GM21528 (cell line): ENCODE measurements around the gene LYAR.

Source experiments
- ATAC-seq: cut with Tn5 transposase; IDR thresholded peaks from one replicate; pipeline ENCODE4 v1.9.1; 2021; ENCODE audit warnings: mild to moderate bottlenecking, moderate library complexity; ENCODE audit not compliant: unreplicated experiment, low FRiP score

Gene LYAR

DNA sequence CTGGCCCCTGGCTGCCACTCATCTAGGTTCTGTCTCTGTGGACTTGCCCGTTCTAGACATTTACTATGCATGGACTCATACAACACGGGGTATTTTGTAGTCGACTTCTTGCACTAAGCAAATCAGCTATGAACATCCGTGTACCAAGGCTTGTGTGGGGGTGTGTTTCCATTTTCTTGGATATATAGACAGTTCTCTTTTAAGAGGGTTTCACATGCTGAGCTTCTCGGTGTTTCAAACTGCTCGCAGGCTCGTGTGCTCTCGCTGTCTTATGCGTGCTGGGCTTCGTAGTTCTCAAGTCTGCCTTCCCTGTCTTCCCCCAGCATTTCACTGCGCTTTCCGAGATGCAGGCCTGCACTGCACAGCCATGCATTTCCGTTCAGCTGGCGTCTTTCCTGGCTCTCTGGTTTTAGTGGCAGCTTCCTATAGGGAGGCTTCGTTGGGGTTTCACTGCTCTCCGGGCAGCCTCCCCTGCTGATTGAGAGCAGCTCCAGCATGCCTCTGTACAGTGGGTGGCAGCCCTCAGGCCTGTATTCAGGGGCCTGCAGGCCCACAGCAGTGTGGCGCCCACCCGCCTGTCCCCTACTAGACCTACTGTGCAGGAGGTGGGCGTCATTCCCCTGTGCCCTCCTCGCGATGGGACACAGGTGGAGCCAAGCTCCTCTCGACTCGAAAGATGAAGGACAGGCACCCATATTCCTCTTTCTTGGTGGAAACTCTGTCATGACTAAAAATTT, 27.7 kb upstream of the LYAR start:
- no peak for ATAC-seq

DNA sequence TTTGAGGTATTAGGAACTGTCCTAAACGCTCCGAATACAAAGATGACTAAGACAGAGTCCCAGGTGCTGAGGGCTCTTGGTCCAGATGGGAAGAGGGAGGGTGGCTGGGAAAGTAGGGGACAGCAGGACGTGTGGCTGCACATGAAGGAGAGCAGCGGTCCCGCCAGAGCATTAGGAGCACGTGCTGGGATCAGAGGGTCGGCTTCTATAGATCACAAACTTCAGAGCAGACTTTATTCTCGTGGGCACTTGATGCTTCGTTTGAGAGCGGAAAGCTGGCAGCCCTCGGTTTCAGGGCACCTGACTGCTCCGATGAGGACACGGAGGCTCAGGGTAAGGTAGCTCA, 26.2 kb upstream of the LYAR start:
- no peak for ATAC-seq

DNA sequence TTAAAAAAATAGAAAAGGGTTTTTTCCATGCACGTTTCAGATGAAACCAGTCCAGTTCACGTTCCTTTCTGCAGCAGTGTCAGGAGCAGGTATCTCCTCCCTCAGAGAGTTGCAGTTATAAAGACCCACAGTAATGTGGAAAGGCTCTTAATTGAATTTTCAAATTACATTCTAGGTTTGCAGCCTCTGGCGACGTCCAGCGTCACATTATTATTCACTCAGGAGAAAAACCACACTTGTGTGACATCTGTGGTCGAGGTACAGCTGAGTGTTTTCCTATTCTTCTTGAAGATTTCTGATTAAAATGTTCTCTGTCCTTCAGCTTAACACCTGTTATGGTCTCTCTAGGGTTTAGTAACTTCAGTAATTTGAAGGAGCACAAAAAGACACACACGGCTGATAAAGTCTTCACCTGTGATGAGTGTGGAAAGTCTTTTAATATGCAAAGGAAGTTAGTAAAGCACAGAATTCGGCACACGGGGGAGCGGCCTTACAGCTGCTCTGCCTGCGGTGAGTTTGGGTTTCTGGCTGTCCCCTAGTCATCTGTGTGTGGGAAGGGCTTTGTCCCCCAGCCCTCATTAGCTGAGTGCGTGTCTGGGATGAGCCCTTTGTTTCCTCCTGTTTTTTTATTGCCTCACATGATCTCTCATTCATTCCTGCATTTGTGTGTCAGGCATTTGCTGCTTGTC, 25.7 kb upstream of the LYAR start:
- no peak for ATAC-seq

DNA sequence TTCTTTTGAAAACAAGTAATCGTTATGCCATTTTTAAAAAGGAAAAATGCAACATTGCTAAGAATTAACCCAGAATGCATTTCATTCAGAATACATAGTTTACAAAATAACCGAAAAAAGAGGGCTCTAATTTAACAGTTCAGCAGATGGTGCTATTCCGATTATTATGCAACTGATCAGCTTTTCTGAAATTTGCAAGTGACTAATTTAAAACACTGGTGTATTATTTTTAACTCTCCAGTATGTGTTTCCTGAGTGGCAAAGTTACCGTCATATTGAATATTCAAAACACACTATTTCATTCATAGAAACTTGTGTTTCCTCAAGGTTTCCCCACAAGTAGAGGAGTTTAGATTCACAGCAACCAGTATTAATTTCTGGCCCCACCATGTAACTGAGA, 21.2 kb upstream of the LYAR start:
- no peak for ATAC-seq

DNA sequence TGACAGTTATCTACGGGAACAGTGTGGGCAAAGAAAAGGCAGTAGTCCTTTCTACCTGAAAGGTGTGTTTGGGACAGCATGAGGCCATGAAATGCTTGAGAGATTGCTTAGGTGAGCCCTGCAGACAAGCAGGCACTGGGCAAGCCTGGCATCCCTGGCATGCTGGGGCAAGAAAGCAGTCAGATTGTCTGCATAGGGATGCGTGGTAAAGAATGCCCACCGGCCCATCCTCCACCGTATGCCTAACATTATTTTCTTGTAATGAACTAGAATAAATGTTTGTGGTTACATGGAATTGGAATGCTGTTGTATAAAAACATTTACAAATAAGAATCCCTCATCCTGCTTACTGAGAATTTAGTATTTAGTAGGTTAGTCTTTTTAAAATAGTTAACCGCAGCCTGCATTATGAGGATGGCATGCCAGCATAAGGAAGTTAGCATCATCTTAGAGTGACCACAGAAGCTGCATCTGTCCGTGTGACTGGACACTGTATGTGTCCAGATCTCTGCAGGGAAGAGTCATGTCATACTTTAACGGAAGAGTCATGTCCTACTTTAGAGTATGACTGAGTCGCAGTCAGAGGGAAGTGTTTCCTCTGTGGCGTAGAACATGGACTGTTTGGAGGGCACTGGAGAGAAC, 19.0 kb upstream of the LYAR start:
- ATAC-seq: no peak

DNA sequence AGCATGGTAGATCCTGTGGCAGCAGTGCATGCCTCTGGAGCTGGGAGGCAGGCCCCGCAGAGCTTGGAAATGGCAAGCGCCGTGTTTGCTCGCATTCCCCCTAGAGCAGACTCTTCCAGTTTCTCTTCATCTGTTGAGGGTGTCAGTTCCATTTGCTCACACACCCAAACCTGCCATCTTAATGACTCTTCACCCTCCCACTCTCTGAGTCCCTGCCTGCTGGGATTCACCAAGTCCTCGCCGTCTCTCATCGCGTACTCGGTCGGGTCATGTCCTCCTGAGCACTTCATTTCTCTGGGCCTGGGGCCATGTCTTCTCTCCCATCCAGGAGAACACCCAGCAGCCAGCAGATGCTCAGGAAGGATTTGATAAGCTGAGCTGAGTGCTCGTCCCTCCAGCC, 17.0 kb upstream of the LYAR start:
- ATAC-seq: no peak

DNA sequence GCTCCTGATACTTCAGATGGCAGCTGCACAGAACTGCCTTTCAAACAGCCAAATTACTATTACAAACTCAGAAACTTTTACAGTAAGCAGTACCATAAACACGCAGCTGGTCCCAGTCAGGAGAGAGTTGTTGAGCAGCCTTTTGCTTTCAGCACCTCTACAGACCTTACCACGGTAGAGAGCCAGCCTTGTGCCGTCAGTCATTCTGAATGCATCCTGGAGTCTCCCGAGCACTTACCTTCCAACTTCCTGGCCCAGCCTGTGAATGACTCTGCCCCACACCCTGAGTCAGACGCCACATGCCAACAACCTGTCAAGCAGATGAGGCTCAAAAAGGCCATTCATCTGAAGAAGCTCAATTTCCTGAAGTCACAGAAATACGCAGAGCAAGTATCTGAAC, 12.5 kb upstream of the LYAR start:
- no peak for ATAC-seq

DNA sequence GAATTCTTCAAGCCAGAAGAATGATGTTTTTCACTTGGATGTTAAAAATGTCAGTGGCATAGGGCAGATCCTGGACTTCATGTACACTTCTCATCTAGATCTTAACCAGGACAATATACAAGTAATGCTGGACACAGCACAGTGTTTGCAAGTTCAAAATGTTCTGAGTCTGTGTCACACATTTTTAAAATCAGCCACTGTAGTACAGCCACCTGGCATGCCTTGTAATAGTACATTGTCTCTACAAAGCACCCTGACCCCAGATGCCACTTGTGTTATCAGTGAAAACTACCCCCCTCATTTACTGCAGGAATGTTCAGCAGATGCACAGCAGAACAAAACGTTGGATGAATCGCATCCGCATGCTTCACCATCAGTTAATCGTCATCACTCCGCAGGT, 12.0 kb upstream of the LYAR start:
- ATAC-seq: no peak

DNA sequence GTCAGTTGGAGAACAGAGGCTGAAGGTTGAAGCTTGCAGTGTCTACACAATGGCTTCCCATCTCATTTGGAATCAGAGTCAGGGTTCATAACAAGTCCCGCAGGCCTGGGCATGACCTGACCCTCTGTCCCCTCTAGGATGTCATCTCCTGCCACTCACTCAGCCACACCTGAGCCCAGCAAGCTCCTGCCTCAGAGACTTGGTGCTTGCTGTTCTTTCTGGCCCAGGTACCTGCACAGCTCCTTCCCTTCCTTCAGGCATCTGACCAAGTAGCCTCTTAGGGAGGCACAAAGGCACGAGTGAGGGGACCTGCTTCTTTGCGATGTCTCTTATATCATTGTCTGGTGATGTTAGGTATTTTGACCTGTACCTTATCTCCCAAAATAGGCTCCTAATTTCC, 9.1 kb upstream of the LYAR start:
- ATAC-seq: no peak

DNA sequence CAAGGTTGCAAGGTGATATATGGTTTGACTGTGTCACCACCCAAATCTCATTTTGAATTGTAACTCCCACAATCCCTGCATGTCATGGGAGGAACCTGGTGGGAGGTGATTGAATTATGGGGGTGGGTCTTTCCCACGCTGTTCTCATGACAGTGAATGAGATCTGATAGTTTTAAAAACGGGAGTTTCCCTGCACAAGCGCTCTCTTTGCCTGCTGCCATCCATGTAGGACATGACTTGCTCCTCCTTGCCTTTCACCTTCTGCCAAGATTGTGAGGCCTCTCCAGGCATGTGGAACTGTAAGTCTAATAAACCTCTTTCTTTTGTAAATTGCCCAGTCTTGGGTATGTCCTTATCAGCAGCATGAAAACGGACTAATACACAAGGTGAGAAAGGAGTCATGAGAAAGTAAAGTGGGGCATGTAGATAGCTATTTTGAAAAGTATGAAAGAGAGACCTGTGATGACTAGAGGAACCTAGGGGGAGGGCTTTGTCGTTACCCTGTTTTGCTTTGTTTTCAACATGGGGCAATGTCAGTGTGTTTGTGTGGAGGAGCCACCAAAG, 6.4 kb upstream of the LYAR start:
- ATAC-seq: no peak

DNA sequence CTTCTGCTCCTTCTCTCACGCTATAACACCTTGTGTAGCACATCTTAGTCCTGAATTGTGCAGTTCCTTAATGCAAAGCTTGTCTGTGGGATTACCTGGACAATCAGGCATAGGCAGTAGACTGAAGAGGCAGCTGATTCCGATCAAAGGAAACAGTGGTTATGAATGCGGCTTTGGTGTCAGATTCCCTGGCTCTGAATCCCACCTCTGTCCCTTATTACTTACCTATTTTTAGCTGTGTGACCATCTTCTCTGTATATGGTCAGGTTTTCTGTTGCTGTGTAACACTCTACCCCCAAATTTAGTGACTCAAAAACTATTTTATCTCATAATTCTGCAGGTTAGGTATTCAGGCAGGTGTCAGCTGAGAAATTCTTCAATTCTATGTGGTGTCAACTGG, 3.3 kb upstream of the LYAR start:
- ATAC-seq: no peak

DNA sequence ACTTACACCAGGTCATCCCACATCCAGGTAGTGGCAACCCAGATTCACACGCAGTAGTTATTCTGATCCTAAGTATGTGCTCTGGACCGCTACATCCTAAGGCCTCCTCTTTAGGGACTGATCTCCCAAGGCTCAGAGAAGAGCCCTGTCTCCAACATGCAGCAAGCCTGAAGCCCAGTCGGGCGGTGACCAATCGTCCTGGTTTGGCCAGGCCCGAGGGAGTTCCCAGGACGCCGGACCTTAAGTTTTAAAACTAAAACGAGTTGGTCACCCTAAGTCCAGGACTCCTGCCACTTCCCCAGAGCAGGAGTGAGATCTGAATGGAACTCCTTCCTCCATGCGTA, 385 bp downstream of the LYAR start:
- ATAC-seq: peak; percentile 30

DNA sequence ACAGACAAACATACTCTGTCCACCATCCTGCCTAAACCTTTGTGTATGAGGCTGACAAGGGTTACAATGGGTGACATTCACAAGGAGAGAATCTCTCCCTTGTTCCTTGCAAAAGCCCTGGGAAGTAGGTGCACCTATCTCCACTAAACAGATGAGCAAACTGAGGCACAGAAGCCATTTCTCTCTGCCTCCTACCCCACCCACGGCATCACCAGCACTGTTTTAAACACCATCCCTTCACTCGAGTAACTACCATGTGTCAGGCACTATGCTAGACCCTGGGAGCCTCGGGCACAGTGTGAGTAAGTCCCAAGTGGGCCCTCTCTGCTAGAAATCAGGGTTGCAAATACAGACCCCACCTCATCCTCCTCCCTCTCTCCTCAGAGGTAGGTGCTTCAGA, 899 bp downstream of the LYAR start:
- peak; percentile 5 for ATAC-seq

DNA sequence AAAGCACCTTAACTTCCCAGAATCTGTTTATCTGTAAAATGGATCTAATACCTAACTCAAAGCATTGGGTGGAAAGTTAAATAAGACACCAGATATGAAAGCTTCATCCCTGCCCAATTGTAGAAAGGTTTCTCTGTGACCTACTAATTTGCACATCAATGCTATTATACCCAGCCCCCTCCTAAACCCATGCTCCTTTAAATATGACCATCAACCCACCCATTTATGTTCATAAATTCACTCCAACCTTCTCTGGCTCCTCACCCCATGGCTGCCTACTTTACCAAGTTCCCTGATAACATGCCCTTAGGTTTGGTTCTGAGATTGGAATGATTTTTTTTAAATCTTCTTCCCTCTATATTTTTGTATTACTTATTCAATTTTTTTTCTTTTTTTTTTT, 1.9 kb downstream of the LYAR start:
- no peak for ATAC-seq

DNA sequence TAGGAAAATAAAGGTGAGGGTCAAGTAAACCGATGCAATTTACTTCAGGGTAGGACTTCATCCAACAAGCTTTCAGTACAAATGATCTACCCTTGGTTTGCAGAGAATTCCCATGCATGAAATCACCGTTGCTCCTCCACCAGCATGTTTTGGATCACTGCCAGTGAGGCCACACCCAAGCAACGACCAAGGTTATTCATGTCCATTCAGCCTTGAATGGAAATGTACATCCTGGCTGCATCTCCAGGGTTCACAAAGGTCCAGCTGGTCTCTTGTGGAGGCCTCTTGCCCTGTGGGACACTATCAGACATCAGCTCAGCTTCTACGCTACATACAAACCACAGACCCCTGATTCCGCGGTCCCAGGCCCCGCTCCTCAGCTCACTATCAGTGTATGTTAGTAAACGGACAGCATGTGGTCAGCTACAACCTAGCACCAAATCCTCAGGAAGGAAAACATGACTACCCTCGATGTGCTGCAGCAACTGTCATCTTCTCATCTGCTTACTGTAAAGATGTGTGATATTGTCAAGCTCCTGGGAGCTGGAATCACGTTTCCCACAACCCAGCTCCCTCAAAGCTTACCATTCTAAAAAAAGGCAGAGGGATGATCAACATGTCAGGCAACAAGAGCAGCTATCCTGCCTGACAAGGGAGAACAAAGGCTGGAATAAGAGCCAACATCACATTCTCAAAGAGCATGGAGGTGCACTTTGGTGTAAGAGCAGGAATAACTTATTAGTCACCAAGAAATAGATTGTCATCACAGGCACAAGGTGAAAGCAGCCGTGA, 4.9 kb downstream of the LYAR start:
- no peak for ATAC-seq

DNA sequence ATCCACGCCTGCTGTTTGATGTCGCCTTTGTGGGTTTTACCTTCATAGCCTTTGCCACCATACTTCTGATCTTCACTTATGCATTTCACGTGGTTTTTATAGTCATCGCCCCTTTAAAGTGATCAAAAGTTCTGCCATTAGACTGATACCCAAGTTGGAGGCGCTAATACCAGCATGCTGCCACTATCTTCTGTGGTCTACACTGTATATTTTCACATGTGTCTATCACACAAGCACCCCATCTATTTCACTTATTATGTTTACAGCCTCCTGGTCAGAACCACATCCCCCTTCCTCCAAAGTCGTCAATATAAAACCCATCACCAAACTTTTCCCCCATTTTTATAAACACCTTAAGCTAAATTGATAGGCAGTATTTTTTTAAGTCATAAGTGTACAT, 8.2 kb downstream of the LYAR start:
- no peak for ATAC-seq

DNA sequence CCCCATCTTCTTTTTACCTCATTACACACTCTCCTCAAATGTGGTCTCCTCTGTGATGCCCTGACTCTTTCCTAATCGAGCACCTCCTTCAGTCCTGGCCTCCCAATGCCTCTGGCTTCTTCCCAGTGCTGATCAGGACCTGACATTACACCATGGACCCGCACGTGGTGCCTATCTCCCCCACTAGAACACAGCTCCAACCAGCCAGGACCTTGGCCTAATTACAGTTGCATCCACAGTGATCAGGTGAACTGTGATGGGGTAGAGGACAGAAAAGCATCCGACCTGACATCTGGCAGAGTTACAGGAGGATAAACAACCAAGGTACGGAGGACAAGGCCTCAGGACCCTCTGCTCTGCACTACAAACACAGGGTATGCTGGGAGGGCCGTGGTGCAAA, 12.4 kb downstream of the LYAR start:
- ATAC-seq: no peak

DNA sequence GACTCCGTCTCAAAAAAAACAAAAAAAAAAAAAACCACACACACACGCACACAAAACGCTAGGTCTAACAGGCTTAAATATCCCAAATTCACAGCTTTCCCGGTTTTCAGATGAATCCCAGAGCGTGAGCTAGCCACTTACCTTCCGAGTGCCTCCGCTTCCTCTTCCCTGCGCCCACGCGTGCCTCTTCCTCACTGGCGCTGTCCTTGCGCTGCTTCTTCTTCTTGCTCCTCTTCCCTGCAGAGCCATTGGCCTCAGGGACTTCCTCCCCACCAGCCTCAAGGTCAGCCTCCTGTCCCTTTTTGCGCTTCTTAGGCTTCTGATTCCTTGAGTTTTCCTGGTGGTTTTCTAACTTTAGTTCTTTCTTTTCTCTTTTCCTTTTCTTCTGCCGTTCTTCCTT, 15.7 kb downstream of the LYAR start:
- no peak for ATAC-seq

DNA sequence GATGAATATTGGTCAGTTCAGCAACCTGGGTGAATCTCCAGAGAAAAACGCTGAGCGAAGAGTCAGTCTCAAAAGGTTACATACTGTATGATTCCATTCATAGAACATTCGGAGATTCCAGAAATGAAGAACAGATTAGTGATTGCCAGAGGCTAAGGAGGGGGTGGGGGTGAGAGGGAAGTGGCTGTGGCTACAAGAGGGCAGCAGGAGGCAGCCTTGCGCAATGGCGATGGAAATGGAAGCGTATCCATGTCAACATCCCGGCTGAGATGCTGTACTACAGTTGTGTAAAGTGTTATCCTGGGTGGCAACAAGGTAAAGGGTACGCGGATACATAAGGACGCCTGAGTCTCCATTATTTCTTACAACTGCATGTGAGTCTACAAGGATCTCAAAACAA, 18.0 kb downstream of the LYAR start:
- ATAC-seq: no peak

DNA sequence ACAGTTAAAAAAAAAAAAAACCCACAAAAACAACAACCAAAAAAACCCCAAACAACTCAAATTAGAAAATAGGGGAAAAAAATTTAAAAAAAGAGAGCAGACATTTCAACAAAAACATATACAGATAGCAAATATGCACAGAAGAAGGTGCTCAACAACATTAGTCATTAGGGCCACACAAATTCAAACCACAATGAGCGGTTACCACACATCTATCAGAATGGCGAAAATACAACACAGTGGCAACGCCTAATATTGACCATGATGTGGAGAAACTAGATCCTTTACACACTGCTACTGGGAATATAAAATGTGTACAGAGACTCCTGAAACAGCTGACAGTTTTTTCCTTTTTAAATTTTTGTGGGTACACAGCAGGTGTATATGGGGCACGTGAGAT, 19.4 kb downstream of the LYAR start:
- ATAC-seq: no peak

DNA sequence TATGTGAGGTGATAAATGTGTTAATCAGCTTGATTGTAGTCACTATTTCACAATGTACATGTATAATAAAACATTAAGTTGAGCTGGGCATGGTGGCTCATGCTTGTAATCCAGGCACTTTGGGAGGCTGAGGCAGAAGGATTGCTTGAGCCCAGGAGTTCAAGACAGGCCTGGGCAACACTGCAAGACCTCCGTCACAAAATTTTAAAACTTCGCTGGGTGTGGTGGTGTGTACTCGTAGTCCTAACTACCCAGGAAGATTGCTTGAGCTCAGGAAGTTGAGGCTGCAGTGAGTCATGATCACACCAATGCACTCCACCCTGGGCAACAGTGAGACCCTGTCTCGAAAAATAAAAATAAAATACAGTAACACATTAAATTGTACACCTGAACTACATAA, 20.1 kb downstream of the LYAR start:
- no peak for ATAC-seq
